CD8-positive, alpha-beta memory T cell (primary cell): ENCODE measurements around the gene ABHD6. TPM values are rescaled to one million over a fixed set of nuclear protein-coding genes. Genes with fewer than 3 reads are reported as not detected.

ENCODE experiments used
- CTCF ChIA-PET: fragments of 350-600 bp; sonication (Branson Sonifier 250); formaldehyde crosslinking; loops from one replicate; lab custom pipeline; 2021; ENCODE audit warnings: antibody characterized with exemption; lab: Charles Lee
- POLR2A ChIA-PET: fragments of 350-600 bp; sonication (Branson Sonifier 250); formaldehyde crosslinking; loops from one replicate; lab custom pipeline; 2021; ENCODE audit warnings: antibody characterized with exemption; lab: Charles Lee
- DNase-seq, 5 donors: peaks; one replicate each; pipeline versions ENCODE4 v3.0.0 to v3.0.0-alpha.2; 2020 to 2022; ENCODE audit warnings: mixed read lengths in 1 of 5
- H3K27ac ChIP-seq: one replicate; pipeline ENCODE4 v1.7.0; 2013; ENCODE audit warnings: low read depth, mild to moderate bottlenecking, low read length, moderate library complexity
- H3K27me3 ChIP-seq: 2 replicates; pipeline ENCODE4 v1.7.0; 2013; ENCODE audit warnings: low read length, mild to moderate bottlenecking; ENCODE audit not compliant: insufficient read depth, poor library complexity, severe bottlenecking
- H3K36me3 ChIP-seq: 2 replicates; pipeline ENCODE4 v1.7.0; 2013; ENCODE audit warnings: mild to moderate bottlenecking, low read length, moderate library complexity; ENCODE audit not compliant: insufficient read depth
- H3K4me1 ChIP-seq: 2 replicates; pipeline ENCODE4 v1.7.0; 2013; ENCODE audit warnings: mild to moderate bottlenecking, low read length, moderate library complexity; ENCODE audit not compliant: insufficient read depth
- H3K4me3 ChIP-seq: 2 replicates; pipeline ENCODE4 v1.7.0; 2013; ENCODE audit warnings: mild to moderate bottlenecking, low read length
- H3K9me3 ChIP-seq: 2 replicates; pipeline ENCODE4 v1.7.0; 2013; ENCODE audit warnings: mild to moderate bottlenecking, low read length
- H3K27ac Mint-ChIP-seq, 8 donors: one replicate each; pipeline ENCODE4 v1.8.0; 2020 to 2021; ENCODE audit warnings: mixed read lengths in 8 of 8, mild to moderate bottlenecking in 6 of 8, inconsistent platforms in 3 of 8, moderate library complexity in 3 of 8
- H3K27me3 Mint-ChIP-seq, 2 donors: one replicate each; pipeline ENCODE4 v1.8.0; 2020 to 2021; ENCODE audit warnings: mixed read lengths in 2 of 2, mild to moderate bottlenecking in 1 of 2, moderate library complexity in 1 of 2
- H3K36me3 Mint-ChIP-seq, 3 donors: one replicate each; pipeline ENCODE4 v1.8.0; 2020 to 2021; ENCODE audit warnings: mixed read lengths in 3 of 3, inconsistent platforms in 1 of 3, mild to moderate bottlenecking in 1 of 3
- H3K4me1 Mint-ChIP-seq, 3 donors: one replicate each; pipeline ENCODE4 v1.8.0; 2020 to 2021; ENCODE audit warnings: mixed read lengths in 3 of 3, inconsistent platforms in 1 of 3, mild to moderate bottlenecking in 1 of 3
- H3K4me3 Mint-ChIP-seq, 7 donors: one replicate each; pipeline ENCODE4 v1.8.0; 2020 to 2021; ENCODE audit warnings: mixed read lengths in 7 of 7, mild to moderate bottlenecking in 6 of 7, moderate library complexity in 4 of 7, inconsistent platforms in 2 of 7
- H3K9me3 Mint-ChIP-seq, 5 donors: one replicate each; pipeline ENCODE4 v1.8.0; 2020 to 2022; ENCODE audit warnings: mixed read lengths in 5 of 5, mild to moderate bottlenecking in 3 of 5, moderate library complexity in 2 of 5, inconsistent platforms in 1 of 5
- polyA plus RNA-seq: library from polyadenylated mRNA; unstranded; fragments of 300-500 nt; fragmentation: Illumina TruSeq; gene quantifications from one replicate; pipeline ENCODE4 v1.2.3, GENCODE V29; 2021
- total RNA-seq, 2 experiments: library from RNA; stranded (reverse); gene quantifications; one replicate each; pipeline ENCODE4 v1.2.3, GENCODE V29; 2021

The ABHD6 gene
- total and polyA plus RNA-seq, 3 experiments from 2014 or later: 6.6 to 10.6 (median 7.1) TPM

DNA sequence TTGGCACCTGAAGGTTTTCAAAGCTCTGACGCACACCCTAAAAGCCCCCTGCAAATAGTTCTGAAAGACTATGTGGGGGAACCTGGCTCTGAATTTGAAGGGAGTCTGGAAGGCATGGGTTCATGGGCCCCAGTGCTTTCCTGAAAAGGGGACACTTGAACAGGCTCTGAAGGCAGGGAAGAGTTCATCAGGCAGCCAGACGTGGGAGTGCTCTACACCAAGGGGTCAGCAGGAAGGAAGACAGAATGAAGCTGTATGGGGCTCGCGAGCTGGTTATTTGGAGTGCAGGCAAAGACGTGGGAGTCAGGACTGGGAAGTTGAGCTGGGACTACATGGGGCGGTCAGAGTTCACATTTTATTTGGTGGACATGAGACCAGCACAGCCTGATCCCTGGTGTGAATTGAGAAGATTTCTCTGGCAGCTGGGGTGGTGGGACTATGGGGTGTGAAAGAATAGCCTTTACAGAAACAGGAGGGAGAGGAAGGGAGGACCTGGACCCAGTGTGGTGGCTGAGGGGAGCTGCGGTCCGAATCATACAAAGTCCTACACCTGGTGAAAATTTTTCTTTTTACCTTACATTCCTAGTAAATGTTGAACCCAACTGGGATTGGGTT is 12.6 kb downstream of the ABHD6 start:
- DNase-seq: no peak
- ChIA-PET POLR2A (no interaction called here), CTCF (interaction anchor here (1.0 kb wide), 1 partner anchor 56 kb away, joined by 3 read pairs; the partner anchor contains the start of genes HTD2 and RPP14)
- Mint-ChIP-seq H3K36me3 (peaks cover 0 to 9% (median 6%) of the 10 kb centered on the region in 3 donors), H3K4me1 (peaks cover 0 to 10% (median 3%) of the 10 kb centered on the region in 3 donors), H3K27me3 (no peaks in the 10 kb centered on the region), H3K9me3 (no peaks in the 10 kb centered on the region), H3K27ac (peak overlapping the region in 2 of 8 donors; percentile 37 to 89), H3K4me3 (no peak overlapping the region)
- no peak overlapping the region for H3K27ac ChIP-seq
- H3K36me3 ChIP-seq: no peaks in the 10 kb centered on the region
- no peak overlapping the region for H3K4me3 ChIP-seq
- no peaks in the 10 kb centered on the region for H3K27me3 ChIP-seq
- H3K9me3 ChIP-seq: no peaks in the 10 kb centered on the region
- no peaks in the 10 kb centered on the region for H3K4me1 ChIP-seq

DNA sequence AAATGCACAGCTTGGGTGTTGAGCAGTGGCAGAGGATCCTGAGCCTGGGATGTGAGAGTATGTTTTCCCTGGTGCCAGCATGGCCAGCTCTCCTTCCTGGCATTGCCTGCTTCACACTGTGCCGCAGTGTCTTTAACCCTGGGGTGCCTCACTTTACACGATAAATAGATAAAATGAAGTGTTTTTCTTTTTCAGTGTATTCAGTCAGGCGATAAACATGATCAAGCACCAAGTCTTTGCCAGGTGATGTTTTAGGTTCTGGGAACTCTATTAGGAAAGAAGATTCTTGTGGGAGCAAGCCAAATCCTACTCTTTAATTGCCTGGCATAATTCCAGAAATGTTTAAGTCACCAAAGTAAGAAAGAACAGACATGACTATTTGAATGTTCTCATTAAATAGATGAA is 14.0 kb downstream of the ABHD6 start:
- no peaks in the 10 kb centered on the region for H3K9me3 Mint-ChIP-seq
- peaks cover 0 to 15% (median 8%) of the 10 kb centered on the region in 3 donors for H3K36me3 Mint-ChIP-seq
- H3K27me3 Mint-ChIP-seq: no peaks in the 10 kb centered on the region
- no peak overlapping the region for H3K4me3 ChIP-seq
- H3K36me3 ChIP-seq: no peaks in the 10 kb centered on the region
- no peak overlapping the region for H3K27ac ChIP-seq
- peak overlapping the region in 1 of 7 donors; percentile 51 for H3K4me3 Mint-ChIP-seq
- H3K27ac Mint-ChIP-seq: peak overlapping the region in 1 of 8 donors; percentile 72
- POLR2A ChIA-PET: no interaction called here
- H3K4me1 Mint-ChIP-seq: peaks cover 0 to 9% (median 3%) of the 10 kb centered on the region in 3 donors
- H3K4me1 ChIP-seq: no peaks in the 10 kb centered on the region
- no peaks in the 10 kb centered on the region for H3K9me3 ChIP-seq
- no peaks in the 10 kb centered on the region for H3K27me3 ChIP-seq
- DNase-seq: no peak
- CTCF ChIA-PET: no interaction called here

DNA sequence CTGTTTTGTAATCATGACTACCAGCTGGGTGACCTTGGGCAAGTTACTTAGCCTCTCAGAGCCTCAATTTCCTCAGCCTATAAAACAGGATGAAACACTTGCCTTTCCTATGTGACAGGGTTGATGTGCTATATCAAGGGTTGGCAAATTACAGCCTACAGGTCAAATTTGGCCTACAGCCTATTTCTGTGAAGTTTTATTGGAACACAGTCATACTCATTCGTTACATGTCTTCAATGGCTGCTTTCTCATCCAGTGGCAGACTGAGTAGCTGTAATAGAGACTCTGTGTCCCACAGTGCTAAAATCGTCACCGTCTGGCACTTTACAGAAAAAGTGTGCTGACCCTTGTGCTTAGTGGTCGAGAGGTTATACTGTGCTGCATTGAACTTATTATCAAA is 16.6 kb downstream of the ABHD6 start:
- Mint-ChIP-seq H3K36me3 (peaks cover 6 to 33% (median 15%) of the 10 kb centered on the region in 3 donors), H3K4me1 (peaks cover 0 to 9% (median 3%) of the 10 kb centered on the region in 3 donors), H3K27ac (peak overlapping the region in 3 of 8 donors; percentile 19 to 38 (median 30)), H3K9me3 (no peaks in the 10 kb centered on the region), H3K4me3 (no peak overlapping the region), H3K27me3 (no peaks in the 10 kb centered on the region)
- POLR2A ChIA-PET: no interaction called here
- CTCF ChIA-PET: no interaction called here
- Histone ChIP-seq H3K27ac (no peak overlapping the region), H3K9me3 (no peaks in the 10 kb centered on the region), H3K27me3 (no peaks in the 10 kb centered on the region), H3K36me3 (peaks cover 6% of the 10 kb centered on the region), H3K4me3 (no peak overlapping the region), H3K4me1 (no peaks in the 10 kb centered on the region)
- DNase-seq: no peak

DNA sequence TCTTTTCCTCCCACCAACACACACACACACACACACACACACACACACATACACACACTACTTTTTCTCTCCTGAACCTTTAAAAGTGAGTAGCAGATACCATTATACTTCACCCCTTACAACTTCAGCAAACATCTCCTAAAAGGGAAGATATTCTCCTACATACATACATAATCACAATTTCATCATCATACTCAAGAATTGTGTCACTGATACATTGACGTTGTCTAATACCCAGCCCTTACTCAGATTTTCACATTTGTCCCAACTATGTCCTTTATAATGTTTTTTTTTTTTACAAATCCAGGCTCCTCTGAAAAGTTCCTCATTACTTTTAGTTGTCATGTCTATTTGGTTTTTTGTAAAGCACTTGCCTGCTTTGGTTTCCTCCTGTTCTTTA is 18.5 kb downstream of the ABHD6 start:
- H3K27ac ChIP-seq: no peak overlapping the region
- H3K4me1 ChIP-seq: no peaks in the 10 kb centered on the region
- DNase-seq: no peak
- POLR2A ChIA-PET: no interaction called here
- CTCF ChIA-PET: no interaction called here
- H3K27me3 Mint-ChIP-seq: no peaks in the 10 kb centered on the region
- H3K4me3 Mint-ChIP-seq: no peak overlapping the region
- H3K36me3 ChIP-seq: peaks cover 6% of the 10 kb centered on the region
- H3K27ac Mint-ChIP-seq: peak overlapping the region in 1 of 8 donors; percentile 61
- H3K27me3 ChIP-seq: no peaks in the 10 kb centered on the region
- H3K4me3 ChIP-seq: no peak overlapping the region
- H3K36me3 Mint-ChIP-seq: peaks cover 6 to 38% (median 13%) of the 10 kb centered on the region in 3 donors
- H3K4me1 Mint-ChIP-seq: peaks cover 0 to 9% (median 3%) of the 10 kb centered on the region in 3 donors
- no peaks in the 10 kb centered on the region for H3K9me3 Mint-ChIP-seq
- H3K9me3 ChIP-seq: no peaks in the 10 kb centered on the region

DNA sequence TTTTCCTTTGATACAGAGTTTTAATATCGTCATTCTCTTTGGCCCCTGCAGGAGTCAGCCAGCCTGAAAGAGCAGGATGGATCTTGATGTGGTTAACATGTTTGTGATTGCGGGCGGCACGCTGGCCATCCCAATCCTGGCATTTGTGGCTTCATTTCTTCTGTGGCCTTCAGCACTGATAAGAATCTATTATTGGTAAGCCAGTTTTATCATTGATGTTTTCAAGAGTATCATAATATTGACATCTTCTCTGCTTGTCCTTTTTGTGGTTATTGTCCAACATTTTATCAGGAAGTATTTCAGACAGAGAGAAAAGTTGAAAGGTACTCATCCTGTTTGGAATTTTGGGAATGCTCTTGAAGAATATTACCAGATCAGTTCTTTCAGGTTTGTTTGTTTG is 18.9 kb downstream of the ABHD6 start:
- H3K4me1 ChIP-seq: no peaks in the 10 kb centered on the region
- H3K9me3 ChIP-seq: no peaks in the 10 kb centered on the region
- Mint-ChIP-seq H3K27me3 (no peaks in the 10 kb centered on the region), H3K36me3 (peaks cover 6 to 34% (median 13%) of the 10 kb centered on the region in 3 donors), H3K4me1 (peaks cover 0 to 9% (median 3%) of the 10 kb centered on the region in 3 donors), H3K9me3 (no peaks in the 10 kb centered on the region), H3K4me3 (no peak overlapping the region), H3K27ac (no peak overlapping the region)
- POLR2A ChIA-PET: no interaction called here
- no peak overlapping the region for H3K4me3 ChIP-seq
- peaks cover 6% of the 10 kb centered on the region for H3K36me3 ChIP-seq
- CTCF ChIA-PET: no interaction called here
- H3K27me3 ChIP-seq: no peaks in the 10 kb centered on the region
- no peak overlapping the region for H3K27ac ChIP-seq
- no peak for DNase-seq

DNA sequence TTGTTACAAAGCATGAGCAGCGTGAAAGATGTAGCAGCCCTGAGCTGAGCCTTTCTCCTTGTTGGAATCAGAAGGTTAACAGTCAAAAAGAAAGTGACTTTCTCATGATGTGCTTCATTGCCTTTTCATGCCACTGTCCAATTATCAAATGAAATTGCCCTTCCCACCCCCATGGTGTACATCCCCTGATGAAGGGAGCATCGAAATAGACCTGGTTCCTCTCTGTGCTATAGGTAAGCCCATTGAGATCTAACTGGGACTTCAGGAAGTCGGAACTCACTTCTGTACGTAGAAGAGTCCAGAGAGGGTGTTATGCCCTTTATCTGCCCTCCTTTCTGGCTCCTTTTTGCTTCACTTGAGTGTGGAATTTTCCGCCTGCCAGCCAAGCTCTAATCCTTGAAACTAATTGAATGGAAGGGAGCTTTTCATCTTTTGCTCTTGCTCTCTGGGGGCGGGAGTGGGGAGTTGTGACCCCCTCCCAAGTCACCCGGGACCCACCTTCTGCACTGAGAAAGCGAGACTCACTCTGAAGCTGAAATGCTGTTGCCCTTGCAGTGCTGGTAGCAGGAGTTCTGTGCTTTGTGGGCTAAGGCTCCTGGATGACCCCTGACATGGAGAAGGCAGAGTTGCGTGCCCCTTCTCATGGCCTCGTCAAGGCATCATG is 20.9 kb downstream of the ABHD6 start:
- H3K27ac Mint-ChIP-seq: peak overlapping the region in 1 of 8 donors; percentile 0
- Histone ChIP-seq H3K27ac (no peak overlapping the region), H3K4me1 (no peaks in the 10 kb centered on the region), H3K36me3 (peaks cover 6% of the 10 kb centered on the region), H3K9me3 (no peaks in the 10 kb centered on the region), H3K4me3 (no peak overlapping the region), H3K27me3 (no peaks in the 10 kb centered on the region)
- peaks cover 0 to 3% (median 2%) of the 10 kb centered on the region in 3 donors for H3K4me1 Mint-ChIP-seq
- H3K4me3 Mint-ChIP-seq: peak overlapping the region in 1 of 7 donors; percentile 18
- DNase-seq: no peak
- H3K27me3 Mint-ChIP-seq: peaks cover 0 to under 1% of the 10 kb centered on the region in 2 donors
- CTCF ChIA-PET: no interaction called here
- H3K9me3 Mint-ChIP-seq: no peaks in the 10 kb centered on the region
- POLR2A ChIA-PET: no interaction called here
- peaks cover 6 to 40% (median 15%) of the 10 kb centered on the region in 3 donors for H3K36me3 Mint-ChIP-seq

DNA sequence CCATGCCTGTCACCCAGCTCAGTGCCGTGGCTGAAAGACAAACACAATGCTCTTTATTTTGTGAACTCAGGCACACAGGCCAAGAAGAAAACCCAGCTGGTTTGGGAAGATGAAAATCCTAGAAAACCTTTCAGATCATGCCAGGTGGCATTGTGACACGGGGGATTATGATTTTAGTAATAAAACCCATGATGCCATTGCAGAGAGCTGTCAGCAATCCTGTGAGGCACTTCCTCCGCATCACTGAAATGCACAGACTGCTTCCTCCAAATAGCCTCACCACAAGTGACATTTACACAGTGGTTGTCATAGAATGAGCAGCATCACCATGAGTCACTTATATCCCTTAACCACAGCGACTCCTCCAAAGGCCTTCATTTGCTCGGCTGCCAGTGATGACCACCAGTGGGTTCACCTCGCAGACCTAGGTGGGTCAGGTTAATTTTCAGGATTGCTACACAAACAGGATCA is 22.7 kb downstream of the ABHD6 start:
- H3K4me3 Mint-ChIP-seq: no peak overlapping the region
- H3K9me3 ChIP-seq: no peaks in the 10 kb centered on the region
- H3K4me1 ChIP-seq: no peaks in the 10 kb centered on the region
- peaks cover 0 to 2% of the 10 kb centered on the region in 2 donors for H3K27me3 Mint-ChIP-seq
- POLR2A ChIA-PET: no interaction called here
- DNase-seq: no peak
- H3K36me3 Mint-ChIP-seq: peaks cover 6 to 40% (median 19%) of the 10 kb centered on the region in 3 donors
- H3K9me3 Mint-ChIP-seq: no peaks in the 10 kb centered on the region
- CTCF ChIA-PET: no interaction called here
- no peaks in the 10 kb centered on the region for H3K27me3 ChIP-seq
- no peak overlapping the region for H3K4me3 ChIP-seq
- no peak overlapping the region for H3K27ac ChIP-seq
- H3K36me3 ChIP-seq: peaks cover 6% of the 10 kb centered on the region
- H3K4me1 Mint-ChIP-seq: peaks cover 0 to 2% (median 0%) of the 10 kb centered on the region in 3 donors
- no peak overlapping the region for H3K27ac Mint-ChIP-seq

DNA sequence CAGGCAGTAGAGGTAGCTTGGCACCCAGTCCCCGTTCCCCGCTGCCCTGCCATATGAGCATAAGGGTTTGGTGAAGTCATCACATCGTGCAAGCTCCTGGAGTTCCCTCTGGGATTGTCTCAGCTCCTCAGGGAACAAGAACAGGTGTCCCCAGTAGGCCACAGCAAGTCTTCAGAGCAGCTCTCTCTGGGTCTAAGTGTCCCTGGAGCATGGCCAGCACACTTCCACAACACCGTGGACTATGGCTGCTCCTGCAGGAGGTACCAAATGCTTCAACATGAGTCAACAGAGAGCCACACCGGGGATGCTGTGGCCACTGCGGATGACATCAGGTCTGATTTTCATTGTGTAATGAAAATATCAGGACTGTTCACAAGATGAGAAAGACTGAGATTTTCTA is 23.1 kb downstream of the ABHD6 start:
- peak overlapping the region in 1 of 8 donors; percentile 55 for H3K27ac Mint-ChIP-seq
- H3K27me3 Mint-ChIP-seq: peaks cover 0 to 2% of the 10 kb centered on the region in 2 donors
- H3K4me3 Mint-ChIP-seq: no peak overlapping the region
- H3K4me3 ChIP-seq: no peak overlapping the region
- H3K4me1 ChIP-seq: no peaks in the 10 kb centered on the region
- H3K9me3 Mint-ChIP-seq: no peaks in the 10 kb centered on the region
- H3K27ac ChIP-seq: no peak overlapping the region
- H3K9me3 ChIP-seq: no peaks in the 10 kb centered on the region
- POLR2A ChIA-PET: no interaction called here
- no peak for DNase-seq
- CTCF ChIA-PET: no interaction called here
- H3K27me3 ChIP-seq: no peaks in the 10 kb centered on the region
- H3K4me1 Mint-ChIP-seq: peaks cover 0 to 2% (median 0%) of the 10 kb centered on the region in 3 donors
- peaks cover 6 to 41% (median 21%) of the 10 kb centered on the region in 3 donors for H3K36me3 Mint-ChIP-seq
- H3K36me3 ChIP-seq: peaks cover 6% of the 10 kb centered on the region
